BLaER1 treated with 17β-estradiol and CSF1 and Interleukin-3, amounts not matched to agents 10 nM and 100 nM (cell line): ENCODE results near the gene FTO.

Source experiments
- H3K27ac ChIP-seq, 11 experiments: shearing (Covaris generic); formaldehyde crosslinking; 2 replicates each; pipeline ENCODE4 v1.8.1; 2022
- H3K27me3 ChIP-seq, 11 experiments: shearing (Covaris generic); formaldehyde crosslinking; 2 replicates each; pipeline ENCODE4 v1.8.1; 2022
- H3K36me3 ChIP-seq, 11 experiments: shearing (Covaris generic); formaldehyde crosslinking; 2 replicates each; pipeline ENCODE4 v1.8.1; 2022
- H3K4me1 ChIP-seq, 10 experiments: shearing (Covaris generic); formaldehyde crosslinking; 2 replicates each; pipeline ENCODE4 v1.8.1; 2022
- H3K4me2 ChIP-seq, 11 experiments: shearing (Covaris generic); formaldehyde crosslinking; 2 replicates each; pipeline ENCODE4 v1.8.1; 2022
- H3K4me3 ChIP-seq, 10 experiments: shearing (Covaris generic); formaldehyde crosslinking; 2 replicates each; pipeline ENCODE4 v1.8.1; 2022
- H3K9ac ChIP-seq, 11 experiments: shearing (Covaris generic); formaldehyde crosslinking; 2 replicates each; pipeline ENCODE4 v1.8.1; 2022
- H3K9me3 ChIP-seq, 11 experiments: shearing (Covaris generic); formaldehyde crosslinking; replicated peaks in 1 of 11; 2 replicates each; pipeline ENCODE4 v1.8.1; 2022
- H4K20me1 ChIP-seq, 11 experiments: shearing (Covaris generic); formaldehyde crosslinking; 2 replicates each; pipeline ENCODE4 v1.8.1; 2022
- Cebpa-rat ChIP-seq, 11 experiments: shearing (Covaris generic); IDR thresholded peaks; 2 replicates each; pipeline ENCODE4 v1.8.1; 2022

FTO gene

GRCh38 chr16:53704445-53704813, 473 bp downstream of the FTO start:
- Histone ChIP-seq H3K27ac (peak overlapping the region; percentile 4 to 74 (median 70); a peak in 21 of 22 replicates), H3K4me3 (peak overlapping the region; percentile 69 to 81 (median 75)), H3K9me3 (peaks cover 0 to 16% (median 8%) of the 10 kb centered on the region in 11 experiments; a peak in 10 of 22 replicates), H3K27me3 (no peaks in the 10 kb centered on the region), H4K20me1 (peaks cover 0 to 4% (median 0%) of the 10 kb centered on the region in 11 experiments; a peak in 3 of 22 replicates), H3K9ac (peak overlapping the region; percentile 77 to 84 (median 81)), H3K36me3 (peaks cover 0 to 38% (median 17%) of the 10 kb centered on the region in 11 experiments; a peak in 15 of 22 replicates), H3K4me2 (peak overlapping the region; percentile 74 to 93 (median 89)), H3K4me1 (peaks cover 29 to 44% (median 35%) of the 10 kb centered on the region in 10 experiments)
- no peak for TF ChIP-seq Cebpa-rat (IDR thresholded peaks at IDR 0.05)

- Histone ChIP-seq H3K27me3 (no peaks in the 10 kb centered on the region), H3K27ac (no peak overlapping the region)
These were observed 3.7 kb downstream of the FTO start for GRCh38 chr16:53707671-53708070.

GRCh38 chr16:53708490-53708889, 4.5 kb downstream of the FTO start:
- H3K27me3 ChIP-seq = no peaks in the 10 kb centered on the region
- TF ChIP-seq Cebpa-rat (IDR thresholded peaks at IDR 0.05) = no peak
- no peak overlapping the region for H3K27ac ChIP-seq
- peaks cover 0 to 15% (median 0%) of the 10 kb centered on the region in 11 experiments; a peak in 8 of 22 replicates for H4K20me1 ChIP-seq
- H3K4me1 ChIP-seq = peaks cover 23 to 35% (median 29%) of the 10 kb centered on the region in 10 experiments
- no peak overlapping the region for H3K4me3 ChIP-seq
- no peak overlapping the region for H3K9ac ChIP-seq
- no peak overlapping the region for H3K4me2 ChIP-seq
- H3K36me3 ChIP-seq = peaks cover 0 to 32% (median 11%) of the 10 kb centered on the region in 11 experiments; a peak in 12 of 22 replicates
- H3K9me3 ChIP-seq = peaks cover 0 to 16% (median 8%) of the 10 kb centered on the region in 11 experiments; a peak in 10 of 22 replicates

More at GRCh38 chr16:53707671-53708070, 3.7 kb downstream of the FTO start:
- H3K9me3 ChIP-seq = peaks cover 0 to 16% (median 8%) of the 10 kb centered on the region in 11 experiments; a peak in 10 of 22 replicates
- H3K4me3 ChIP-seq = no peak overlapping the region
- H3K4me2 ChIP-seq = peak overlapping the region; percentile 30 to 58 (median 48); a peak in 21 of 22 replicates
- TF ChIP-seq Cebpa-rat (IDR thresholded peaks at IDR 0.05) = no peak
- H3K36me3 ChIP-seq = peaks cover 0 to 32% (median 11%) of the 10 kb centered on the region in 11 experiments; a peak in 12 of 22 replicates
- H4K20me1 ChIP-seq = peaks cover 0 to 9% (median 0%) of the 10 kb centered on the region in 11 experiments; a peak in 7 of 22 replicates
- H3K9ac ChIP-seq = no peak overlapping the region
- H3K4me1 ChIP-seq = peaks cover 29 to 43% (median 33%) of the 10 kb centered on the region in 10 experiments

GRCh38 chr16:53711390-53711789, 7.4 kb downstream of the FTO start:
- peaks cover 0 to 44% (median 18%) of the 10 kb centered on the region in 11 experiments; a peak in 12 of 22 replicates for H4K20me1 ChIP-seq
- H3K4me2 ChIP-seq = no peak overlapping the region
- H3K9ac ChIP-seq = no peak overlapping the region
- H3K27me3 ChIP-seq = no peaks in the 10 kb centered on the region
- peaks cover 0 to 16% (median 8%) of the 10 kb centered on the region in 11 experiments; a peak in 9 of 22 replicates for H3K9me3 ChIP-seq
- no peak overlapping the region for H3K4me3 ChIP-seq
- no peak for TF ChIP-seq Cebpa-rat (IDR thresholded peaks at IDR 0.05)
- H3K4me1 ChIP-seq = peaks cover 13 to 27% (median 23%) of the 10 kb centered on the region in 10 experiments
- H3K27ac ChIP-seq = no peak overlapping the region
- H3K36me3 ChIP-seq = peaks cover 0 to 29% (median 9%) of the 10 kb centered on the region in 11 experiments; a peak in 11 of 22 replicates

- Histone ChIP-seq H3K9ac (no peak overlapping the region), H3K4me3 (no peak overlapping the region), H3K27ac (no peak overlapping the region), H4K20me1 (peaks cover 0 to 45% (median 18%) of the 10 kb centered on the region in 11 experiments; a peak in 12 of 22 replicates), H3K4me2 (no peak overlapping the region), H3K27me3 (no peaks in the 10 kb centered on the region), H3K9me3 (peaks cover 0 to 15% (median 8%) of the 10 kb centered on the region in 11 experiments; a peak in 9 of 22 replicates), H3K36me3 (peaks cover 0 to 23% (median 4%) of the 10 kb centered on the region in 11 experiments; a peak in 9 of 22 replicates), H3K4me1 (peaks cover 10 to 25% (median 19%) of the 10 kb centered on the region in 10 experiments)
- TF ChIP-seq Cebpa-rat (IDR thresholded peaks at IDR 0.05) = no peak
These were observed 8.1 kb downstream of the FTO start for GRCh38 chr16:53712065-53712464.

GRCh38 chr16:53713403-53714204, 9.6 kb downstream of the FTO start:
- no peak overlapping the region for H3K27ac ChIP-seq
- peaks cover 0 to 6% (median under 1%) of the 10 kb centered on the region in 11 experiments; a peak in 5 of 22 replicates for H3K9me3 ChIP-seq
- H3K4me1 ChIP-seq = peaks cover 0 to 14% (median 7%) of the 10 kb centered on the region in 10 experiments; a peak in 12 of 20 replicates
- no peak for TF ChIP-seq Cebpa-rat (IDR thresholded peaks at IDR 0.05)
- peaks cover 0 to 45% (median 18%) of the 10 kb centered on the region in 11 experiments; a peak in 12 of 22 replicates for H4K20me1 ChIP-seq
- H3K36me3 ChIP-seq = peaks cover 0 to 16% (median 0%) of the 10 kb centered on the region in 11 experiments; a peak in 6 of 22 replicates
- H3K27me3 ChIP-seq = no peaks in the 10 kb centered on the region
- H3K4me2 ChIP-seq = no peak overlapping the region
- no peak overlapping the region for H3K9ac ChIP-seq
- no peak overlapping the region for H3K4me3 ChIP-seq

- no peak for TF ChIP-seq Cebpa-rat (IDR thresholded peaks at IDR 0.05)
These were observed 10.5 kb downstream of the FTO start for GRCh38 chr16:53714205-53715022.

GRCh38 chr16:53715023-53715384, 11.0 kb downstream of the FTO start:
- H3K4me2 ChIP-seq = peak overlapping the region in 1 of 11 experiments; percentile 71; a peak in 1 of 22 replicates

More at GRCh38 chr16:53714205-53715022, 10.5 kb downstream of the FTO start:
- no peak overlapping the region for H3K4me3 ChIP-seq
- H4K20me1 ChIP-seq = peaks cover 0 to 45% (median 18%) of the 10 kb centered on the region in 11 experiments; a peak in 12 of 22 replicates
- H3K36me3 ChIP-seq = peaks cover 0 to 16% (median 0%) of the 10 kb centered on the region in 11 experiments; a peak in 6 of 22 replicates
- H3K9ac ChIP-seq = no peak overlapping the region
- no peaks in the 10 kb centered on the region for H3K27me3 ChIP-seq
- H3K27ac ChIP-seq = no peak overlapping the region
- no peak overlapping the region for H3K4me2 ChIP-seq
- peaks cover 0 to 7% (median 0%) of the 10 kb centered on the region in 11 experiments; a peak in 5 of 22 replicates for H3K9me3 ChIP-seq
- H3K4me1 ChIP-seq = peaks cover 0 to 21% (median 7%) of the 10 kb centered on the region in 10 experiments; a peak in 12 of 20 replicates

More at GRCh38 chr16:53715023-53715384, 11.0 kb downstream of the FTO start:
- Histone ChIP-seq H3K9ac (no peak overlapping the region), H3K9me3 (peaks cover 0 to 7% (median 0%) of the 10 kb centered on the region in 11 experiments; a peak in 5 of 22 replicates), H3K36me3 (peaks cover 0 to 16% (median 3%) of the 10 kb centered on the region in 11 experiments; a peak in 8 of 22 replicates), H4K20me1 (peaks cover 0 to 45% (median 18%) of the 10 kb centered on the region in 11 experiments; a peak in 12 of 22 replicates), H3K27me3 (no peaks in the 10 kb centered on the region), H3K27ac (no peak overlapping the region), H3K4me1 (peaks cover 0 to 21% (median 7%) of the 10 kb centered on the region in 10 experiments; a peak in 12 of 20 replicates), H3K4me3 (no peak overlapping the region)
- TF ChIP-seq Cebpa-rat (IDR thresholded peaks at IDR 0.05) = no peak
